ENCODE data around the gene CHGA.

CHGA gene

GRCh38 chr14:92945959-92946846 lies 23.3 kb downstream of the CHGA start:
- DNase-seq: no peak

- no peak for DNase-seq
Observed at GRCh38 chr14:92946847-92947545, 24.0 kb downstream of the CHGA start.

- no peak for DNase-seq
Observed at GRCh38 chr14:92948647-92949046, 25.7 kb downstream of the CHGA start.

GRCh38 chr14:92949496-92950192 lies 26.7 kb downstream of the CHGA start:
- no peak for DNase-seq

GRCh38 chr14:92950193-92950540 lies 27.2 kb downstream of the CHGA start:
- no peak for DNase-seq

- DNase-seq: no peak
Observed at GRCh38 chr14:92950773-92951172, 27.8 kb downstream of the CHGA start.

GRCh38 chr14:92951261-92951660 lies 28.3 kb downstream of the CHGA start:
- DNase-seq: no peak

GRCh38 chr14:92951912-92952471 lies 29.0 kb downstream of the CHGA start:
- DNase-seq: peak; percentile 68

- DNase-seq: no peak
Observed at GRCh38 chr14:92952481-92953298, 29.7 kb downstream of the CHGA start.

- no peak for DNase-seq
Observed at GRCh38 chr14:92953526-92953925, 30.6 kb downstream of the CHGA start.

- DNase-seq: no peak
Observed at GRCh38 chr14:92954933-92955332, 32.0 kb downstream of the CHGA start.

- DNase-seq: no peak
Observed at GRCh38 chr14:92955381-92955780, 32.4 kb downstream of the CHGA start.

- DNase-seq: no peak
Observed at GRCh38 chr14:92956961-92957360, 34.0 kb downstream of the CHGA start.

- no peak for DNase-seq
Observed at GRCh38 chr14:92958373-92959188, 35.6 kb downstream of the CHGA start.

GRCh38 chr14:92959189-92959531 lies 36.2 kb downstream of the CHGA start:
- DNase-seq: no peak

- no peak for DNase-seq
Observed at GRCh38 chr14:92959761-92960680, 37.1 kb downstream of the CHGA start.

GRCh38 chr14:92960706-92961566 lies 38.0 kb downstream of the CHGA start:
- DNase-seq: no peak

GRCh38 chr14:92961567-92961855 lies 38.6 kb downstream of the CHGA start:
- no peak for DNase-seq

GRCh38 chr14:92962031-92962830 lies 39.3 kb downstream of the CHGA start:
- DNase-seq: no peak

Data from CD4-positive, alpha-beta T cell treated with Interferon gamma for 1 hour (primary cell).